Erythroblast (primary cell): ENCODE results near the gene IL4R.
A peak's percentile ranks its signal among the peaks of the same experiment; 100 is the strongest.

Experiments
- GATA1 ChIP-seq: IDR thresholded peaks from 2 replicates; pipeline ENCODE4 v1.6.1; 2011; ENCODE audit warnings: low read depth, mild to moderate bottlenecking, control low read depth, low read length, moderate library complexity
- POLR2A ChIP-seq: IDR thresholded peaks from 2 replicates; pipeline ENCODE4 v1.6.1; 2011; ENCODE audit warnings: mild to moderate bottlenecking, low read length

DNA sequence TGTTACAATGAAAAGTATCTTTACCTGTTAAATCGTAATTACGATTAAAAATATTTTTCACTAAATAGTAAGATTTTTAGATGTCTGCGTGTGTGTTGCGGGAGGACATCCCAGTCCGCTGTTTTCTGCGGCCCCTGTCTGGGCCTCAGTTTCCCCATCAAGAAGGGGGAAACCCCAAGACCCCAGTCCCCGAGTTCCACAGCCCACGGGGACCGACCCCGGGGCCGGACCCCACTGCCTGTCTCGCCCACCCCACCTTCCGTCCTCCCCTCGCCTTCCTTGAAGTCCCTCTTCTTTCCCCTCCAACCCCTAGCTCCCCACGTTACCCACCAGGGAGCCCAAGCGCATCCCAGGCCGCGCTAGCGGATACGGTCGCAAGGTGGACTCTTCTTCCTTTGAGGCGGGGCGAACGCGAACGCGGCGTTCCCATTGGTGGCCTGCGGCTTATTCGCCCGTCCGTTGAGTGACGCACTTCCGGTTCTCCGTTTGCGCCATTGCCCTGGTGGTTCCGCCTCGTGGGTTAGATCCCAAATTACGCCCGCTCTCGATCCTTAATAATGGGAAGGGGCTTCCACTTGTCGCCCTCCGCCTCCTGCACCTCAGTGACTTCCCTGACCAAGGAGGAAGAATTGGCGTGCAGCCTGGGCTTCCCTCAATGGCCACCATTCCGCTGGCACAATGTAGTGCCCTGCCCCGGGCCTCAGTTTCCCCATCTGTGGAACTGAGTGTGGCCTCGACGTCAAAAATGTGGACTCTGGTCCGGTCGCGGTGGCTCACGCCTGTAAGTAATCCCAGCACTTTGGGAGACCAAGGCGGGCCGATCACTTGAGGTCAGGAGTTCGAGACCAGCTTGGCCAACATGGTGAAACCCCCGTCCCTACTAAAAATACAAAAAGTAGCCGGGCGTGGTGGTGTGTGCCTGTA is 45.1 kb upstream of the IL4R start, which contains the start of gene NSMCE1:
- TF ChIP-seq POLR2A: peak; percentile 96
- TF ChIP-seq GATA1: no peak
